Activated T-cell treated with anti-CD3 and anti-CD28 coated beads, Interleukin-2, amount 50 U/mL, for 24 hours (primary cell): ENCODE measurements around the gene SESN2.

Experiments used
- DNase-seq: peaks from one replicate; pipeline ENCODE4 v3.0.0-alpha.2; 2020
- H3K27ac Mint-ChIP-seq: 2 replicates; pipeline ENCODE4 v1.8.0; 2020; ENCODE audit warnings: mild to moderate bottlenecking, mixed read lengths
- H3K27me3 Mint-ChIP-seq: 2 replicates; pipeline ENCODE4 v1.8.0; 2020; ENCODE audit warnings: mixed read lengths
- H3K36me3 Mint-ChIP-seq: 2 replicates; pipeline ENCODE4 v1.8.0; 2020; ENCODE audit warnings: low read depth, mixed read lengths
- H3K4me1 Mint-ChIP-seq: 2 replicates; pipeline ENCODE4 v1.8.0; 2020; ENCODE audit warnings: low read depth, mixed read lengths
- H3K4me3 Mint-ChIP-seq: 2 replicates; pipeline ENCODE4 v1.8.0; 2020; ENCODE audit warnings: mild to moderate bottlenecking, moderate library complexity, mixed read lengths
- H3K9me3 Mint-ChIP-seq: 2 replicates; pipeline ENCODE4 v1.8.0; 2020; ENCODE audit warnings: mixed read lengths

SESN2 gene

GRCh38 chr1:28243685-28244311 lies 15.5 kb upstream of the SESN2 start:
- Mint-ChIP-seq H3K36me3 (peaks cover 7% of the 10 kb centered on the region), H3K4me3 (peak overlapping the region; percentile 20), H3K27me3 (no peaks in the 10 kb centered on the region), H3K4me1 (peaks cover 49% of the 10 kb centered on the region), H3K27ac (peak overlapping the region; percentile 88), H3K9me3 (no peaks in the 10 kb centered on the region)
- DNase-seq: no peak

- no peaks in the 10 kb centered on the region for H3K27me3 Mint-ChIP-seq
- H3K4me1 Mint-ChIP-seq: peaks cover 56% of the 10 kb centered on the region
- H3K9me3 Mint-ChIP-seq: no peaks in the 10 kb centered on the region
- H3K36me3 Mint-ChIP-seq: peaks cover 4% of the 10 kb centered on the region
- peak overlapping the region; percentile 88 for H3K27ac Mint-ChIP-seq
- DNase-seq: no peak
- H3K4me3 Mint-ChIP-seq: peak overlapping the region; percentile 32
These were observed 14.6 kb upstream of the SESN2 start for GRCh38 chr1:28244549-28245251.

GRCh38 chr1:28246427-28246832 lies 12.9 kb upstream of the SESN2 start:
- H3K27ac Mint-ChIP-seq: peak overlapping the region; percentile 96
- peaks cover 58% of the 10 kb centered on the region for H3K4me1 Mint-ChIP-seq
- H3K27me3 Mint-ChIP-seq: no peaks in the 10 kb centered on the region
- H3K9me3 Mint-ChIP-seq: no peaks in the 10 kb centered on the region
- no peaks in the 10 kb centered on the region for H3K36me3 Mint-ChIP-seq
- DNase-seq: no peak
- H3K4me3 Mint-ChIP-seq: peak overlapping the region; percentile 85

GRCh38 chr1:28247612-28248272 lies 11.6 kb upstream of the SESN2 start:
- peaks cover 57% of the 10 kb centered on the region for H3K4me1 Mint-ChIP-seq
- peak overlapping the region; percentile 96 for H3K27ac Mint-ChIP-seq
- no peaks in the 10 kb centered on the region for H3K36me3 Mint-ChIP-seq
- peak overlapping the region; percentile 85 for H3K4me3 Mint-ChIP-seq
- no peak for DNase-seq
- no peaks in the 10 kb centered on the region for H3K9me3 Mint-ChIP-seq
- H3K27me3 Mint-ChIP-seq: no peaks in the 10 kb centered on the region

GRCh38 chr1:28248273-28249012 lies 10.9 kb upstream of the SESN2 start:
- Mint-ChIP-seq H3K4me3 (peak overlapping the region; percentile 85), H3K9me3 (no peaks in the 10 kb centered on the region), H3K4me1 (peaks cover 51% of the 10 kb centered on the region), H3K27me3 (no peaks in the 10 kb centered on the region), H3K36me3 (no peaks in the 10 kb centered on the region), H3K27ac (peak overlapping the region; percentile 96)
- DNase-seq: peak; percentile 87

- H3K4me3 Mint-ChIP-seq: peak overlapping the region; percentile 85
- no peaks in the 10 kb centered on the region for H3K36me3 Mint-ChIP-seq
- H3K27ac Mint-ChIP-seq: peak overlapping the region; percentile 96
- no peaks in the 10 kb centered on the region for H3K27me3 Mint-ChIP-seq
- no peaks in the 10 kb centered on the region for H3K9me3 Mint-ChIP-seq
- DNase-seq: peak; percentile 49
- H3K4me1 Mint-ChIP-seq: peaks cover 43% of the 10 kb centered on the region
These were observed 10.1 kb upstream of the SESN2 start for GRCh38 chr1:28249013-28249865.

- H3K36me3 Mint-ChIP-seq: no peaks in the 10 kb centered on the region
- peaks cover 36% of the 10 kb centered on the region for H3K4me1 Mint-ChIP-seq
- H3K9me3 Mint-ChIP-seq: no peaks in the 10 kb centered on the region
- H3K27me3 Mint-ChIP-seq: no peaks in the 10 kb centered on the region
- H3K4me3 Mint-ChIP-seq: no peak overlapping the region
- peak overlapping the region; percentile 96 for H3K27ac Mint-ChIP-seq
- DNase-seq: no peak
These were observed 9.4 kb upstream of the SESN2 start for GRCh38 chr1:28249866-28250295.

- no peaks in the 10 kb centered on the region for H3K9me3 Mint-ChIP-seq
- H3K27ac Mint-ChIP-seq: peak overlapping the region; percentile 45
- no peak overlapping the region for H3K4me3 Mint-ChIP-seq
- DNase-seq: no peak
- peaks cover 35% of the 10 kb centered on the region for H3K4me1 Mint-ChIP-seq
- H3K36me3 Mint-ChIP-seq: peaks cover 3% of the 10 kb centered on the region
- H3K27me3 Mint-ChIP-seq: no peaks in the 10 kb centered on the region
These were observed 3.0 kb upstream of the SESN2 start for GRCh38 chr1:28256197-28256827.

GRCh38 chr1:28257736-28258135 lies 1.6 kb upstream of the SESN2 start:
- H3K27me3 Mint-ChIP-seq: no peaks in the 10 kb centered on the region
- H3K4me3 Mint-ChIP-seq: no peak overlapping the region
- peaks cover 3% of the 10 kb centered on the region for H3K36me3 Mint-ChIP-seq
- H3K4me1 Mint-ChIP-seq: peaks cover 40% of the 10 kb centered on the region
- no peaks in the 10 kb centered on the region for H3K9me3 Mint-ChIP-seq
- DNase-seq: no peak
- H3K27ac Mint-ChIP-seq: peak overlapping the region; percentile 14

- Mint-ChIP-seq H3K9me3 (no peaks in the 10 kb centered on the region), H3K4me3 (peak overlapping the region; percentile 83), H3K27ac (peak overlapping the region; percentile 96), H3K4me1 (peaks cover 44% of the 10 kb centered on the region), H3K36me3 (peaks cover 6% of the 10 kb centered on the region), H3K27me3 (no peaks in the 10 kb centered on the region)
- DNase-seq: no peak
These were observed 578 bp upstream of the SESN2 start for GRCh38 chr1:28258628-28259251.

- no peak for DNase-seq
- peaks cover 43% of the 10 kb centered on the region for H3K4me1 Mint-ChIP-seq
These were observed 850 bp downstream of the SESN2 start for GRCh38 chr1:28259934-28260802.

GRCh38 chr1:28260803-28261174 lies 1.5 kb downstream of the SESN2 start:
- peak overlapping the region; percentile 83 for H3K4me3 Mint-ChIP-seq
- H3K9me3 Mint-ChIP-seq: no peaks in the 10 kb centered on the region
- H3K4me1 Mint-ChIP-seq: peaks cover 42% of the 10 kb centered on the region
- peaks cover 6% of the 10 kb centered on the region for H3K36me3 Mint-ChIP-seq
- peak overlapping the region; percentile 15 for H3K27ac Mint-ChIP-seq
- no peaks in the 10 kb centered on the region for H3K27me3 Mint-ChIP-seq
- no peak for DNase-seq

More at GRCh38 chr1:28259934-28260802, 850 bp downstream of the SESN2 start:
- H3K27me3 Mint-ChIP-seq: no peaks in the 10 kb centered on the region
- no peaks in the 10 kb centered on the region for H3K9me3 Mint-ChIP-seq
- H3K4me3 Mint-ChIP-seq: peak overlapping the region; percentile 83
- H3K27ac Mint-ChIP-seq: peak overlapping the region; percentile 15
- peaks cover 6% of the 10 kb centered on the region for H3K36me3 Mint-ChIP-seq
